GM10266 (cell line): ENCODE measurements around the gene DOCK4.
A peak's percentile ranks its signal among the peaks of the same experiment; 100 is the strongest.

Experiments
- DNase-seq: peaks from one replicate; pipeline ENCODE4 v3.0.0; 2012; ENCODE audit errors: extremely low spot score
- TF ChIP-seq, protein P1 (sequence below): IDR thresholded peaks from 2 replicates; pipeline ENCODE4 v1.5.1; 2012; ENCODE audit warnings: mild to moderate bottlenecking, low read depth; ENCODE audit not compliant: control insufficient read depth, insufficient read depth; ENCODE audit errors: missing control alignments

The DOCK4 gene

DNA sequence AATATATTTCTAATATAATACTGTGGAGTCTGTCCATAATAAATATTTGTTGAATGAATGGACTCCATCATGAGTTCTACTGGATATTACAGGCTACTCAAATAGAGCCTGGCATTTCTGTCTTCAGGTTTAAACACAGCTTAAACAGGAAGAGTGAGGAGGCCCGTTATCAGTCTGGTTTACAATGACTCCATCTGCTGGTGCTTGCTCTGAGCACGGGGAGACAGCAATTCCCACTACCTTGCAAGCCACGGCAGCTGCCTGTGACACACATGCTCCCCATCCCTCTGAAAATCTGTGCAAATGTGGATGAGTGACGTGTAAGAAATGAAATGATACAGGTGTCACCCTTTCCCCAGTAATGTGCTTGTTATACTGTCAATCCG is 350.4 kb downstream of the DOCK4 start:
- TF ChIP-seq, protein P1, sequence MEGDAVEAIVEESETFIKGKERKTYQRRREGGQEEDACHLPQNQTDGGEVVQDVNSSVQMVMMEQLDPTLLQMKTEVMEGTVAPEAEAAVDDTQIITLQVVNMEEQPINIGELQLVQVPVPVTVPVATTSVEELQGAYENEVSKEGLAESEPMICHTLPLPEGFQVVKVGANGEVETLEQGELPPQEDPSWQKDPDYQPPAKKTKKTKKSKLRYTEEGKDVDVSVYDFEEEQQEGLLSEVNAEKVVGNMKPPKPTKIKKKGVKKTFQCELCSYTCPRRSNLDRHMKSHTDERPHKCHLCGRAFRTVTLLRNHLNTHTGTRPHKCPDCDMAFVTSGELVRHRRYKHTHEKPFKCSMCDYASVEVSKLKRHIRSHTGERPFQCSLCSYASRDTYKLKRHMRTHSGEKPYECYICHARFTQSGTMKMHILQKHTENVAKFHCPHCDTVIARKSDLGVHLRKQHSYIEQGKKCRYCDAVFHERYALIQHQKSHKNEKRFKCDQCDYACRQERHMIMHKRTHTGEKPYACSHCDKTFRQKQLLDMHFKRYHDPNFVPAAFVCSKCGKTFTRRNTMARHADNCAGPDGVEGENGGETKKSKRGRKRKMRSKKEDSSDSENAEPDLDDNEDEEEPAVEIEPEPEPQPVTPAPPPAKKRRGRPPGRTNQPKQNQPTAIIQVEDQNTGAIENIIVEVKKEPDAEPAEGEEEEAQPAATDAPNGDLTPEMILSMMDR, result no peak
- DNase-seq, result no peak

DNA sequence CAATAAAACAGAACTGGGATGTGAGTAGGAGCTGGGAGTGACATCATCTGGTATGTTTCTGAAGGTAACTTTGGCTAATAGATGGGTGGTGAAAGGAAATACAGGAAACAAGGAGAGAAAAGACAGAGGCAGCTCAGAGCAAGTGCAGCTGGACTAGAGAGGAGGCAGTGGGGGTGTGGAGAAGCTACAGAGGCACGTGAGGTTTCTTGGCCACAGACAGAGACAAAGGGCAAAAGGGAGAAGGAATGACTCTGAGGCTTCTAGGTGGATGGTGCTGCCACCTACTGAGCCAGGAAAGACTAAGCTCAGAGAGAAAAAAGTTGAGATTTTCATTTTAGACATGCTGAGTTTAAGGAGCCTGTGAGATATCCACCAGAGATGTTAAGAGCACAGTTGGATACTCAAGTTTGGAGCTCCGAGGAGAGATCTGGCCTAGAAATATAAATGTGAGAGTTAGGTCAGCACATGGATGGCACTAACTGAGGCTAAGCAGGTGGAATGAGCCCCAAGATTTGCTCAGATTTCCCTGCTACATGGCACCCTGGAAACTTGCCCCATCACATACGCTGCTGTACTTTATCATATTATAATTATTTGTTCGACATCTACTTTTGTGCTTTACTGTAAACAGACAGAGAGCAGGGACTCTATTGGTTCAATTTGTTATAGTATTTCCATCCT is 350.9 kb downstream of the DOCK4 start:
- DNase-seq, result peak; percentile 26
- TF ChIP-seq, protein P1, result peak; percentile 46

DNA sequence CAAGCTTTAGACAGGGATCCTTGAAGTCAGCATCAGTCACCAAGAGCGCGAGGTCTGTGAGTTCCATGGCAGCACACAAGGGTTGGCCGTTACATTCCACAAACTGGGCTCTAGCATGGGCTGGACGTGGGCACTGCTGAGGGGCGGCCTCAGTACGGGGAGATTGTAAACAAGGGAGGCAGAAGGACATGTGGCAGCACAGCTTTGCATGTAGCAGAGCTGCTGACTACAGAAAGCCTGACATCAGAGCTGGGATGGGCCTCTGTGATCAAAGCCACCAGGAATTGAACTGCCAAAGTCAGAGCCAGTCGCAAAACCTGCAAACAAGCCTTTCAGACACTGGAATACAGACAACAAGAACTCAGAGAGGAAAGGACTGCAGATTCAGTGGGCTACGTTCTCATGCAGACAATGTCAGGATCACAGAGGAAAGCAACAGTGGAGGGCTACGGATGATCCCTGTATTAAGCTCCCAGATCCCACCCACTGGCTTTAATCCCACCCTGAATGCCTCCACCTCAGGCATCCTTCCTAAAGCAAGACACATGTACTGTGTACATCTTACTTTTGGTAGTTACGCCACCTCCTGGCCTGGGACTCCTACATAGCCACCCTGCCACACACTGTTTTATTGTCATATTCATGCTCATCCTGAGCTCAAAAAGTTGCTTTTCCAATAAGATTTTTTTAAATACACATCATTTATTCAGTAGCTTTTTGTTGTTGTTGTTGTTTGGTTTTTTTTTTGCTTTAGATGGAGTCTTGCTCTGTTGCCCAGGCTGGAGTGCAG is 352.8 kb downstream of the DOCK4 start:
- TF ChIP-seq, protein P1, result no peak
- DNase-seq, result no peak

DNA sequence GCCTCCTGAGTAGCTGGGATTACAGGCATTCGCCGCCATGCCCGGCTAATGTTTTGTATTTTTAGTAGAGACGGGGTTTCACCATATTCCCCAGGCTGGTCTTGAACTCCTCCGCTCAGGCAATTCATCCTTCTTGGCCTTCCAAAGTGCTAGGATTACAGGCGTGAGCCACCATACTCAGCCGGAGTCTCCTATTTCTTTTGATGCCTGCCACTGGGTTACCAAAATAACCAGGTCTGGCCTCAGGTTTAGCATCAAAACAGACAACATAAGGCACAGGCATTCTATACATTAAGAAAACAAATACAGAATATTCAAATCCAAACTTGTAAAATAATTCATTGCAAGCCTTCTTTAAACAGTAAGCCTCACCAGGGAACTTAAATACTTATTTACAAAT is 354.1 kb downstream of the DOCK4 start:
- TF ChIP-seq, protein P1, result no peak
- DNase-seq, result no peak

DNA sequence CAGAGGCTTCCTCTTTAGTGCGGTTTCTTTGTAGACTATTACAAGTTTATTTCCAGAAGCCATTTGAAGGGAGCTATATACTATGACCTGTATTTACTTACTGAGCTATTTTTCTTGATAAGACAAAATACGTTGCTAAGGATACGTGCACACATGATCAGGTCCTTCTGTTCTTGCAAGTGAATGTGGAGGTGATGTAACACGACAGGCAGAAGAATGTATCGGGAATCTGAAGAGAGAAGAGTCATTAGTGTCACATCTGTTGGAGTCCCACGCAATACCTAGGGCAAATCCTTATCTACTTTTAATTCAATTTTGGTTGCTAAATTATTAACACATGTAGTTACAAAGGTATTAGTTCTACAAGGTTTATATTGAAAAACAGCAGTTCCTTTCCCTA is 359.3 kb downstream of the DOCK4 start:
- DNase-seq, result no peak
- TF ChIP-seq, protein P1, result no peak

DNA sequence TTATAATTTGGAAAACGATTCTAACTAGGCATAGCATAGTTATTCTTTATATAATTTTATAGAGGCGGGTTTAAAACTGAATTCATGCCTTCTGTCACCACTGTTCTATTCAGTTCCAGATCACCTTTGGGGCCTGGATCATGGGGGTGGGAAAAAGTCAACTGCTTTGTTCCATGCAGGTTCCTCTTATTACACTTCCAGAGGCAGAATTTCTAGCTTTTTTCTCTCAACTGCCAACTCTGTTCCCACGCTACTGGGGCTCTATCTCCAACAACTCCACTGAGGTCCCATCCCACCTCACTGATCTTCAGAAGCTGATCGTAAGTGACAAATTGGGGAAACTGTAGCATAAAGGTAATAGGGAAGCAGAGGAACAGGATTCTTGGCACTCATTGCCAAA is 360.3 kb downstream of the DOCK4 start:
- DNase-seq, result no peak
- TF ChIP-seq, protein P1, result no peak
